ENCODE data around the gene ARMC12.

The ARMC12 gene

GRCh38 chr6:35718375-35718736 is 18.5 kb upstream of the ARMC12 start:
- Histone ChIP-seq H3K9ac (ENCODE audit: low read depth in 1 of 2, low read length in 2 of 2) (peak overlapping the region in 1 of 2 donors; percentile 22), H3K27me3 (ENCODE audit: control insufficient read depth in 2 of 2, insufficient read depth in 2 of 2, low read length in 2 of 2) (no peaks in the 10 kb centered on the region), H3K4me1 (ENCODE audit: control insufficient read depth in 2 of 2, insufficient read depth in 2 of 2, low read length in 2 of 2) (peaks cover 17 to 22% of the 10 kb centered on the region in 2 donors), H3K36me3 (ENCODE audit: control insufficient read depth in 2 of 2, insufficient read depth in 2 of 2, low read length in 2 of 2) (peaks cover 0 to 2% of the 10 kb centered on the region in 2 donors), H3K9me3 (ENCODE audit: control insufficient read depth in 2 of 2, low read length in 2 of 2) (no peaks in the 10 kb centered on the region), H3K27ac (ENCODE audit: low read depth in 2 of 2, low read length in 2 of 2) (peak overlapping the region; percentile 63 to 68), H3K4me3 (ENCODE audit: low read length in 2 of 2) (no peak overlapping the region)

DNA sequence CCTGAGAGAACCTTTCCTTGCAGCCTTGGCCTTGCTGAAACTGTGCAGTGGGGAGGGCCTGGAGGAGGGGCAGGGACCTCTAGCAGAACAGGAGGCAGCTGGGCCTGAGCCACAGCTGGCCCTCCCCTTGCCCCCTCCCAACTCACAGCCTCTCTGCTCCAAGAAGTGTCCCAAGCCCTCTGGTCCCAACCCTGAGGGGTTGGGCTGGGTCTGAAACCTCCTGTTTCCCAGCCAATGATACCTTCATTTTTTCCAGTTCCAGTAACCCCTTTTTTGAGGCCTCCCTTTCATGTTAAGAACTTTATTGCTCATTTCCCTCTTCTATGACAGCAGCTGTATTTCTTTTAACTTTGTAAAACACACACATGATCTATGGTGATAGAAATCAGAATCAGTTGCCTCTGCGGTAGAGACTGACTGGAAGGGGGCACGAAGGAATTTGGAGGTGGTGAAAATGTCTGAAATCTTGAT is 17.9 kb upstream of the ARMC12 start:
- H3K27me3 ChIP-seq (ENCODE audit: control insufficient read depth in 2 of 2, insufficient read depth in 2 of 2, low read length in 2 of 2), result no peaks in the 10 kb centered on the region
- H3K9ac ChIP-seq (ENCODE audit: low read depth in 1 of 2, low read length in 2 of 2), result peak overlapping the region in 1 of 2 donors; percentile 22
- peak overlapping the region; percentile 63 to 68 for H3K27ac ChIP-seq (ENCODE audit: low read depth in 2 of 2, low read length in 2 of 2)
- no peaks in the 10 kb centered on the region for H3K9me3 ChIP-seq (ENCODE audit: control insufficient read depth in 2 of 2, low read length in 2 of 2)
- peaks cover 0 to 2% of the 10 kb centered on the region in 2 donors for H3K36me3 ChIP-seq (ENCODE audit: control insufficient read depth in 2 of 2, insufficient read depth in 2 of 2, low read length in 2 of 2)
- H3K4me3 ChIP-seq (ENCODE audit: low read length in 2 of 2), result no peak overlapping the region
- peaks cover 23% of the 10 kb centered on the region in 2 donors for H3K4me1 ChIP-seq (ENCODE audit: control insufficient read depth in 2 of 2, insufficient read depth in 2 of 2, low read length in 2 of 2)

DNA sequence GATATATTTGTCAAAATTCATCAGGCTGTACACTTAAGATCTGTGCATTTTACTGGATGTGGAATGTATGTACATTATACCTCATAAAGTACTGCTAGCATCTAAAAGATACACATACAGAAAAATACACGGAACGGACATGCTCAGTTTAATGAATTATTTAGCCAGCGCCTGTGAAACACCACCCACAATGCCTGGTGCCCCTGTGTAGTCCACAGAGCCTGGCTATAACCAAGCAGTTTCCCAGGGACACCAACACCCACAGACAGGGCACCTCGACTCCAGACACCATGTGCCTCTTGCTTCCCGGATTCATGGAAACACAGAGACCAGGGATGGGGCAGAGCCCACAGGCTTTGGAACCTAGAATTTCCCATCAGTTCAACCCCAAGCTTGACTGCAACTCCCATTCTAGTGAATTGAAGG is 17.4 kb upstream of the ARMC12 start:
- no peaks in the 10 kb centered on the region for H3K27me3 ChIP-seq (ENCODE audit: control insufficient read depth in 2 of 2, insufficient read depth in 2 of 2, low read length in 2 of 2)
- H3K9me3 ChIP-seq (ENCODE audit: control insufficient read depth in 2 of 2, low read length in 2 of 2), result no peaks in the 10 kb centered on the region
- H3K27ac ChIP-seq (ENCODE audit: low read depth in 2 of 2, low read length in 2 of 2), result peak overlapping the region; percentile 63 to 68
- peak overlapping the region; percentile 22 to 47 for H3K9ac ChIP-seq (ENCODE audit: low read depth in 1 of 2, low read length in 2 of 2)
- H3K4me3 ChIP-seq (ENCODE audit: low read length in 2 of 2), result peak overlapping the region in 1 of 2 donors; percentile 9
- peaks cover 27 to 28% of the 10 kb centered on the region in 2 donors for H3K4me1 ChIP-seq (ENCODE audit: control insufficient read depth in 2 of 2, insufficient read depth in 2 of 2, low read length in 2 of 2)
- H3K36me3 ChIP-seq (ENCODE audit: control insufficient read depth in 2 of 2, insufficient read depth in 2 of 2, low read length in 2 of 2), result peaks cover 0 to 2% of the 10 kb centered on the region in 2 donors

DNA sequence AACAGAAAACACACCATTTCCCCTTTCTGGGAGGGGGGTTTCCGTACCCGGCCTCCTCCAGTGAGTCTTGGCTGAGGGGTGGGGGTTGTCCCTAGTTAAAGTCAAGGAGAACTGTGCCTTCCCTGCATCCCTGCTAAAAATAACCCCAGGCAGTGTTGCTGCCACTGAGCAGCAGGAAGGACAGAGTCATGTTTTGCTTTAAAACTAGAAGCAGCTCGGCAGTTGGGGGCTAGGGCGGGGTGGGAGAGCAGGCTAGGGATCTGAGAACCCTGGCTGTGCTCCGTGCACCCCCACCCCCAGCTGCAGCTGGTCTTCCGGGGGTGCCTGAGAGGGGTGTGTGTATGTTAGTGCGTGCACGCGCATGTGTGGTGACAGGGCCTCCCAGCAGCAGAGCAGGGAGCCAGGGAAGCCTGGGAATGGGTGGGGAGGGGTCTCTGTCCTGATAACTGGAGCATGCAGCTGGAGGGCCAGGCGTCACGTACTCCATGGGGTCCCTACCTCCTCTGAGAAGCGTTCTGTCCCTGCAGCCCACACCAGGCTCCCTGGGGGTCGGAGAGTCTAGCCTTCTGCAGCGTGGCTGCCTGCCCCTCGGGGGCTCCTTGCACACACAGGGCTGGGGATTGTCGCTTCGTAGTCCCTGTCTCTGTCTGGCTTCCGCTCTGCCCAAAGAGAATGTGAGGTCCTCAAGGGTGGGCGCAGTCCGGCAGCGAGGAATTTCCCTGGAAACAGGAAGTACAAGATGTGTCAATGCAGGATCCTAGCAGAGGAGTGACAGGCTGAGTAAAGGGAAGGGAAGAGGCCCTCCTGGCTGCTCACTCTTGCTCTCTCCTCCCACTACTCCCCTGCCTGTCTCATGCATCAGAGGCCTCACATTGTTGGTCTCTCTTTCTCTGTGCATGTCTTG is 16.8 kb upstream of the ARMC12 start:
- Histone ChIP-seq H3K27ac (ENCODE audit: low read depth in 2 of 2, low read length in 2 of 2) (peak overlapping the region; percentile 63 to 68), H3K9me3 (ENCODE audit: control insufficient read depth in 2 of 2, low read length in 2 of 2) (no peaks in the 10 kb centered on the region), H3K9ac (ENCODE audit: low read depth in 1 of 2, low read length in 2 of 2) (peak overlapping the region; percentile 31 to 47), H3K27me3 (ENCODE audit: control insufficient read depth in 2 of 2, insufficient read depth in 2 of 2, low read length in 2 of 2) (no peaks in the 10 kb centered on the region), H3K4me1 (ENCODE audit: control insufficient read depth in 2 of 2, insufficient read depth in 2 of 2, low read length in 2 of 2) (peaks cover 33 to 34% of the 10 kb centered on the region in 2 donors), H3K4me3 (ENCODE audit: low read length in 2 of 2) (peak overlapping the region in 1 of 2 donors; percentile 42), H3K36me3 (ENCODE audit: control insufficient read depth in 2 of 2, insufficient read depth in 2 of 2, low read length in 2 of 2) (peaks cover 0 to 2% of the 10 kb centered on the region in 2 donors)

- Histone ChIP-seq H3K36me3 (ENCODE audit: control insufficient read depth in 2 of 2, insufficient read depth in 2 of 2, low read length in 2 of 2) (peaks cover 0 to 1% of the 10 kb centered on the region in 2 donors), H3K4me3 (ENCODE audit: low read length in 2 of 2) (no peak overlapping the region), H3K27me3 (ENCODE audit: control insufficient read depth in 2 of 2, insufficient read depth in 2 of 2, low read length in 2 of 2) (no peaks in the 10 kb centered on the region), H3K27ac (ENCODE audit: low read depth in 2 of 2, low read length in 2 of 2) (peak overlapping the region; percentile 45 to 74), H3K4me1 (ENCODE audit: control insufficient read depth in 2 of 2, insufficient read depth in 2 of 2, low read length in 2 of 2) (peaks cover 55 to 56% of the 10 kb centered on the region in 2 donors), H3K9ac (ENCODE audit: low read depth in 1 of 2, low read length in 2 of 2) (peak overlapping the region in 1 of 2 donors; percentile 28), H3K9me3 (ENCODE audit: control insufficient read depth in 2 of 2, low read length in 2 of 2) (no peaks in the 10 kb centered on the region)
These were observed 14.6 kb upstream of the ARMC12 start for GRCh38 chr6:35722121-35722761.

DNA sequence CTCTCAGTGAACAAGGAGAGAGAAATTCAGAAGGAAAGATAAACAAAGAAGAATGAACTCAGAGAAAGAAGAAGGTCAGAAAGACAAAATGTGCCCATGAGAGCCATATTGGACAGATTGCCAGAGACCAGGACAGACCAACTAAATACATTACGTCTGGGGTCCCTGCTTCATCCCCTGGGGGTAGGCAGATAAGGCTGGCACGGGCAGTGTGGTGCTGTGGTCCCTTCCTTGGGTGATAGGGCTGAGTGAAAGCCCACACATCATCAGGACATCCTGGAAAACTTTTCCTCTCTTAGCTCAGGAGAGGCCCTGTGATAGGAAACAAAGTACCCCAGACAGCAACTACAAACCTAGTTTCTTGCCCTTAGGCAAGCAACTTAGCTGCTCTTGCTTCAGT is 13.2 kb upstream of the ARMC12 start:
- Histone ChIP-seq H3K9me3 (ENCODE audit: control insufficient read depth in 2 of 2, low read length in 2 of 2) (no peaks in the 10 kb centered on the region), H3K36me3 (ENCODE audit: control insufficient read depth in 2 of 2, insufficient read depth in 2 of 2, low read length in 2 of 2) (no peaks in the 10 kb centered on the region), H3K27ac (ENCODE audit: low read depth in 2 of 2, low read length in 2 of 2) (peak overlapping the region; percentile 100), H3K4me3 (ENCODE audit: low read length in 2 of 2) (no peak overlapping the region), H3K9ac (ENCODE audit: low read depth in 1 of 2, low read length in 2 of 2) (peak overlapping the region in 1 of 2 donors; percentile 98), H3K4me1 (ENCODE audit: control insufficient read depth in 2 of 2, insufficient read depth in 2 of 2, low read length in 2 of 2) (peaks cover 65 to 66% of the 10 kb centered on the region in 2 donors), H3K27me3 (ENCODE audit: control insufficient read depth in 2 of 2, insufficient read depth in 2 of 2, low read length in 2 of 2) (no peaks in the 10 kb centered on the region)

GRCh38 chr6:35724059-35724458 is 12.8 kb upstream of the ARMC12 start:
- Histone ChIP-seq H3K4me1 (ENCODE audit: control insufficient read depth in 2 of 2, insufficient read depth in 2 of 2, low read length in 2 of 2) (peaks cover 68 to 69% of the 10 kb centered on the region in 2 donors), H3K9ac (ENCODE audit: low read depth in 1 of 2, low read length in 2 of 2) (peak overlapping the region; percentile 60 to 98), H3K27ac (ENCODE audit: low read depth in 2 of 2, low read length in 2 of 2) (peak overlapping the region; percentile 100), H3K27me3 (ENCODE audit: control insufficient read depth in 2 of 2, insufficient read depth in 2 of 2, low read length in 2 of 2) (no peaks in the 10 kb centered on the region), H3K9me3 (ENCODE audit: control insufficient read depth in 2 of 2, low read length in 2 of 2) (no peaks in the 10 kb centered on the region), H3K36me3 (ENCODE audit: control insufficient read depth in 2 of 2, insufficient read depth in 2 of 2, low read length in 2 of 2) (no peaks in the 10 kb centered on the region), H3K4me3 (ENCODE audit: low read length in 2 of 2) (no peak overlapping the region)

DNA sequence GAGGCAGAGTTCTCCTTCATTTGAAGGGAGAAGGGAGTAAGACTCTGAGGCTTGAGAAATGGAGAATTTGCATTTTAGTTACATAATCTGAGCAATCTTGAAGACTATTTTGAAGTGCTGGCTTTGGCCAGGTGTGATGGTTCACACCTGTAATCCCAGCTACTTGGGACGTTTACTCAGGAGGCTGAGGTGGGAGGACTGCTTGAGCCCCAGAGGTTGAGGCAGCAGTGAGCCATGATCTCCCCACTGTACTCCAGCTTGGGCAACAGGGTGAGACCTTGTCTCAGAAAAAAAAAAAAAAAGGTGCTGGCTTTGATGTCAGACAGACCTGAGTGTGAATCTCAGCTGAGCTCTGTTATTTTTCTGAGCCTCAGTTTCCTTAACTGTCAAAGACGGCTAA is 12.4 kb upstream of the ARMC12 start:
- Histone ChIP-seq H3K9ac (ENCODE audit: low read depth in 1 of 2, low read length in 2 of 2) (peak overlapping the region; percentile 60 to 98), H3K4me1 (ENCODE audit: control insufficient read depth in 2 of 2, insufficient read depth in 2 of 2, low read length in 2 of 2) (peaks cover 70 to 73% of the 10 kb centered on the region in 2 donors), H3K36me3 (ENCODE audit: control insufficient read depth in 2 of 2, insufficient read depth in 2 of 2, low read length in 2 of 2) (no peaks in the 10 kb centered on the region), H3K27ac (ENCODE audit: low read depth in 2 of 2, low read length in 2 of 2) (peak overlapping the region; percentile 100), H3K4me3 (ENCODE audit: low read length in 2 of 2) (no peak overlapping the region), H3K9me3 (ENCODE audit: control insufficient read depth in 2 of 2, low read length in 2 of 2) (no peaks in the 10 kb centered on the region), H3K27me3 (ENCODE audit: control insufficient read depth in 2 of 2, insufficient read depth in 2 of 2, low read length in 2 of 2) (no peaks in the 10 kb centered on the region)

- Histone ChIP-seq H3K27me3 (ENCODE audit: control insufficient read depth in 2 of 2, insufficient read depth in 2 of 2, low read length in 2 of 2) (no peaks in the 10 kb centered on the region), H3K9me3 (ENCODE audit: control insufficient read depth in 2 of 2, low read length in 2 of 2) (no peaks in the 10 kb centered on the region), H3K4me1 (ENCODE audit: control insufficient read depth in 2 of 2, insufficient read depth in 2 of 2, low read length in 2 of 2) (peaks cover 70 to 80% of the 10 kb centered on the region in 2 donors), H3K27ac (ENCODE audit: low read depth in 2 of 2, low read length in 2 of 2) (peak overlapping the region; percentile 100), H3K4me3 (ENCODE audit: low read length in 2 of 2) (peak overlapping the region; percentile 15 to 20), H3K36me3 (ENCODE audit: control insufficient read depth in 2 of 2, insufficient read depth in 2 of 2, low read length in 2 of 2) (no peaks in the 10 kb centered on the region), H3K9ac (ENCODE audit: low read depth in 1 of 2, low read length in 2 of 2) (peak overlapping the region; percentile 94 to 98)
These were observed 11.6 kb upstream of the ARMC12 start for GRCh38 chr6:35725081-35725708.

All from mucosa of rectum (tissue), 2 donors.